MG63 (cell line): Measurements from ENCODE around the gene PTPRT. TPM values are rescaled to one million over a fixed set of nuclear protein-coding genes. Genes with fewer than 3 reads are reported as not detected.

Experiments
- DNase-seq: peaks from one replicate; pipeline ENCODE4 v3.0.0-alpha.2; 2020
- H3K27me3 ChIP-seq: fragments of 250-450 bp; sonication (Bioruptor Pico); 2 replicates; pipeline ENCODE4 v1.5.1; 2020; ENCODE audit warnings: mild to moderate bottlenecking, moderate library complexity
- H3K36me3 ChIP-seq: fragments of 250-450 bp; sonication (Bioruptor Pico); 2 replicates; pipeline ENCODE4 v1.5.1; 2020; ENCODE audit warnings: mild to moderate bottlenecking, moderate library complexity
- H3K4me3 ChIP-seq: fragments of 250-450 bp; sonication (Bioruptor Pico); 2 replicates; pipeline ENCODE4 v1.5.1; 2020; ENCODE audit warnings: mild to moderate bottlenecking, moderate library complexity
- H3K9me3 ChIP-seq: fragments of 250-450 bp; sonication (Bioruptor Pico); 2 replicates; pipeline ENCODE4 v1.5.1; 2020; ENCODE audit warnings: mild to moderate bottlenecking, moderate library complexity
- total RNA-seq: library from RNA; depleted of rRNA; stranded (reverse); fragments of >200 nt; shearing (Covaris generic); gene quantifications from 2 replicates; pipeline ENCODE4 v1.2.3, GENCODE V29; 2014; ENCODE audit warnings: low replicate concordance

The PTPRT gene
- total RNA-seq, 1 experiment from 2014 or later: not detected

- Histone ChIP-seq H3K9me3 (no peaks in the 10 kb centered on the region), H3K4me3 (no peak overlapping the region), H3K27me3 (no peaks in the 10 kb centered on the region; the same call in 1 of the 2 replicates), H3K36me3 (no peaks in the 10 kb centered on the region)
- no peak for DNase-seq
Measured at GRCh38 chr20:42475773-42476172, 713.9 kb downstream of the PTPRT start.

- no peak for DNase-seq
- H3K27me3 ChIP-seq: no peaks in the 10 kb centered on the region; the same call in 1 of the 2 replicates
- no peaks in the 10 kb centered on the region for H3K9me3 ChIP-seq
- no peak overlapping the region for H3K4me3 ChIP-seq
- H3K36me3 ChIP-seq: no peaks in the 10 kb centered on the region
Measured at GRCh38 chr20:42474646-42475045, 715.1 kb downstream of the PTPRT start.

GRCh38 chr20:42472198-42472597 is 717.5 kb downstream of the PTPRT start:
- no peaks in the 10 kb centered on the region for H3K27me3 ChIP-seq
- no peak for DNase-seq
- H3K9me3 ChIP-seq: no peaks in the 10 kb centered on the region
- H3K36me3 ChIP-seq: no peaks in the 10 kb centered on the region
- no peak overlapping the region for H3K4me3 ChIP-seq

DNA sequence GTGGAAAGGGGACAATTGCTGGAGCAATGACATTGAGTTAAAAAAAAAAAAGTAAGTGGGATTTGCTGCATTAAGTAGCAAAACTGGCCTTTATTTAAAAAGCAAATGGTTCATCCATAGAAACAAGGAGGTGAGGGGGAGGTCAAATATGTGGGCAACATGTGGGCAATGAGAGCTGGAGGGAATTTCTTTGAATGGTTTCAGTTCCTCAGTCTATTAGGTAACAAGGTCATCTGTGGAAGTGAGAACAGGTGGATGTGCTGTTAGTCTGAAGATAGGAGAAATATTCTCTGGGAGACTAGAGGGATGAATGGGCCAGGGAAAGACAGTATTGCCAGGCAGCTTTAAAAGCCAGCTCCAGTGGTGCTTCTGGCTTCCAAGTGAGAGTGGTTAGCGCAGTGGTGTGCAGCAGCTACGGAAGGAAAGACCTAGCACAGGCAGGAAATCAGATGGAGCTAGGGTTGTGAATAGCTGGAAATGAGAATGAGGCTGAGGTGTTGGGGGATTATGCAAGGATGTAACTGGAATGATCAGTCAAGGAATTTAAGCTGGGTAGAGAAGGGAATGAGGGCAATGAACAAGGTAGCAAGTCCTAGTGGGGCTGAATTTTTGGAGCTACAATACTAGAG is 727.6 kb downstream of the PTPRT start:
- H3K9me3 ChIP-seq: no peaks in the 10 kb centered on the region
- H3K36me3 ChIP-seq: no peaks in the 10 kb centered on the region
- 0 out of 2 replicates have a peak, but pooled peaks cover 2% of the 10 kb centered on the region for H3K27me3 ChIP-seq
- H3K4me3 ChIP-seq: no peak overlapping the region
- DNase-seq: no peak

DNA sequence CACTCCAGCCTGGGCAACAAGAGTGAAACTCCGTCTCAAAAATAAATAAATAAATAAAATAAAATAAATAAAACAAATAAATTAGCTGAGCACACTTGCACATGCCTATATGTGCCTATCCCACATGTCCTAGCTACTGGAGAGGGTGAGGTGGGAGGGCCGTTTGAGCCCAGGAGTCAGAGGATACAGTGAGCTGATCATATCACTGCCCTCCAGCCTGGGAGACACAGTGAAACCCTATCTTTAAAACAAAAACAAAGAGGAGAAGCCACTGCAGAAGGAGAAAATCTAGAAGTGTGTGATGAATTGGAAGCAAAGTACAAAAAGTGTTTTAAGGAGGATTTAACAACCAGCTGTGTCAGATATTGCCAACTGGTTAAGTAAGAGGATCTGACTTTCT is 728.4 kb downstream of the PTPRT start:
- DNase-seq: no peak
- Histone ChIP-seq H3K27me3 (0 out of 2 replicates have a peak, but pooled peaks cover 2% of the 10 kb centered on the region), H3K4me3 (no peak overlapping the region), H3K9me3 (no peaks in the 10 kb centered on the region), H3K36me3 (no peaks in the 10 kb centered on the region)

GRCh38 chr20:42447270-42447669 is 742.4 kb downstream of the PTPRT start:
- no peaks in the 10 kb centered on the region for H3K36me3 ChIP-seq
- no peak for DNase-seq
- H3K9me3 ChIP-seq: no peaks in the 10 kb centered on the region
- no peak overlapping the region for H3K4me3 ChIP-seq
- no peaks in the 10 kb centered on the region for H3K27me3 ChIP-seq

GRCh38 chr20:42444799-42445198 is 744.9 kb downstream of the PTPRT start:
- H3K4me3 ChIP-seq: no peak overlapping the region
- H3K36me3 ChIP-seq: no peaks in the 10 kb centered on the region
- H3K9me3 ChIP-seq: no peaks in the 10 kb centered on the region
- no peaks in the 10 kb centered on the region for H3K27me3 ChIP-seq
- DNase-seq: no peak

GRCh38 chr20:42443200-42443599 is 746.5 kb downstream of the PTPRT start:
- Histone ChIP-seq H3K4me3 (no peak overlapping the region), H3K36me3 (no peaks in the 10 kb centered on the region), H3K27me3 (no peaks in the 10 kb centered on the region), H3K9me3 (no peaks in the 10 kb centered on the region)
- no peak for DNase-seq

DNA sequence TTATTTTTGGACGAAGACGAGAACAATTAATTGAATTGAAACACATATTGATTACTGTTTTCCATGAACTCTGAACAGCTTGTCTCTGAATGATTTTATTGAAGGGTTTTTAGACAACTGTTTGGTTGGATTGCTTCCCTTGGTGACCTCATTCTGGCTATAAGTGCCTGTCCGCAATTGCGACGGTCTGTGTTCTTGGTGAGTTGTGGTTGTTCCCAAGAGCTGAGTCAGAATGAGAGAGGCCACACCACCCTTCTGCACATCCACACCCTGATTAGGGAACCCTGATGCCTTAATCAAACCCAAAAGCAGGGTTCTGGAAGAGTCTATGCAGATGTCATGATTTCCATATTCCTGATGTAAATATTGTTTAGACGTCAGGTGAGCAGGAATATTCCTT is 747.0 kb downstream of the PTPRT start:
- no peaks in the 10 kb centered on the region for H3K9me3 ChIP-seq
- no peak overlapping the region for H3K4me3 ChIP-seq
- no peaks in the 10 kb centered on the region for H3K27me3 ChIP-seq
- H3K36me3 ChIP-seq: no peaks in the 10 kb centered on the region
- no peak for DNase-seq

GRCh38 chr20:42441864-42442331 is 747.8 kb downstream of the PTPRT start:
- no peaks in the 10 kb centered on the region for H3K36me3 ChIP-seq
- H3K4me3 ChIP-seq: no peak overlapping the region
- H3K9me3 ChIP-seq: no peaks in the 10 kb centered on the region
- H3K27me3 ChIP-seq: no peaks in the 10 kb centered on the region
- no peak for DNase-seq

GRCh38 chr20:42441196-42441863 is 748.4 kb downstream of the PTPRT start:
- Histone ChIP-seq H3K27me3 (no peaks in the 10 kb centered on the region), H3K4me3 (no peak overlapping the region), H3K9me3 (no peaks in the 10 kb centered on the region), H3K36me3 (no peaks in the 10 kb centered on the region)
- DNase-seq: peak; percentile 8

- DNase-seq: no peak
- H3K27me3 ChIP-seq: no peaks in the 10 kb centered on the region
- H3K4me3 ChIP-seq: no peak overlapping the region
- no peaks in the 10 kb centered on the region for H3K36me3 ChIP-seq
- no peaks in the 10 kb centered on the region for H3K9me3 ChIP-seq
Measured at GRCh38 chr20:42435230-42435629, 754.5 kb downstream of the PTPRT start.

GRCh38 chr20:42432496-42433334 is 757.0 kb downstream of the PTPRT start:
- Histone ChIP-seq H3K36me3 (no peaks in the 10 kb centered on the region), H3K27me3 (no peaks in the 10 kb centered on the region), H3K9me3 (no peaks in the 10 kb centered on the region), H3K4me3 (no peak overlapping the region)
- DNase-seq: no peak

DNA sequence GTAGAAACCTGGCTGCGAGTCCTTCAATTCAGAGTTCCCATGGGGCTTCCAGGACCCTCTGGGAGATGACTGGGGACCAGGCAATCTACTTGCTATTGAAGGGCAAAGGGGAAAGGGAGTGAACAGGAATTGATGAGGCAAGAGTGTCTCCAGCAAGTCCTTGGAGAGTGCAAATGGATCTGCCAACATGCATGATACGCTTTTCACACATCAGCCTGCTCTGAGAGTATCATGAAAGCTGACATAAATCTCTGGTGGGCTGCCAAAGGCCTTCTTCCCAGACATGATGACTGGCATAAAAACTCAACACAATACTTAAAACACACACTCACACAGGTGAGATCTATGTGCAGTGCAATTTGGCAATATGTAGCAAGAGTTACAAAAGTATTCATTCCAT is 759.1 kb downstream of the PTPRT start:
- Histone ChIP-seq H3K27me3 (no peaks in the 10 kb centered on the region), H3K4me3 (no peak overlapping the region), H3K36me3 (no peaks in the 10 kb centered on the region), H3K9me3 (no peaks in the 10 kb centered on the region)
- no peak for DNase-seq

GRCh38 chr20:42429761-42430458 is 759.8 kb downstream of the PTPRT start:
- Histone ChIP-seq H3K4me3 (no peak overlapping the region), H3K9me3 (no peaks in the 10 kb centered on the region), H3K27me3 (no peaks in the 10 kb centered on the region), H3K36me3 (no peaks in the 10 kb centered on the region)
- DNase-seq: peak; percentile 12

DNA sequence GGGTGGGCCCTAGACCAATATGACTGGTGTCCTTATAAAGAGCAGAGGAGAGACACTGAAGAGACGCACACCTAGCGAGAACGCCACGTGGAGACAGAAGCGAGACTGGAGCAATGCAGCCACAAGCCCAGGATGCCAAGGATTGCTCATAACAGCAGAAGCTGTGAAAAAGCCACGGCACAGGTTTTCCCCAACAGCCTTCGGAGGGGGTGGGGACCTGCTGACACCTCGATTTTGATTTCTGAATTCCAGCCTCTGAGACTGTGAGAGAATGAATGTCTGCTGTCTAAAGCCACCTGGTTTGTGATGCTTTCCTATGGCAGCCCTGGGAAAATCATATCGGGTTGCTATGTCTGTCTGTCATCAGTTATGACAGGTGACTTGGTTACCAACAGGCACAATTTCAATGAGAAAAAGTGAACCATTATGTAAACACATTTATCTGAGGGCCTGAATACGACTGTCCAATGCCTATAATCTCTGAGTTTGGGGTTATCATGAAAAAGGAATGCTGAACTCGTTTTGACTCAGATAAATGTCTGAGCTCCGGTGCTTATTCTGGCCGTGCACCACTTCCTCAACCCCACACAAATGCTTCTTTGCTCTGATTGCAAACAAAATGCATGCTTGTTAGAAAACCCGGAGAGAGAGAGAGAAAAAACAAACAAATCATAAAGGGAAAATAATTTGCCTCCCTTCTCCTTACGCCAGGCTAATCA is 769.7 kb downstream of the PTPRT start:
- H3K36me3 ChIP-seq: no peaks in the 10 kb centered on the region
- H3K27me3 ChIP-seq: 0 out of 2 replicates have a peak, but pooled peaks cover 4% of the 10 kb centered on the region
- no peak for DNase-seq
- H3K4me3 ChIP-seq: no peak overlapping the region
- no peaks in the 10 kb centered on the region for H3K9me3 ChIP-seq
